ENCODE results near the gene LMX1A.

DNA sequence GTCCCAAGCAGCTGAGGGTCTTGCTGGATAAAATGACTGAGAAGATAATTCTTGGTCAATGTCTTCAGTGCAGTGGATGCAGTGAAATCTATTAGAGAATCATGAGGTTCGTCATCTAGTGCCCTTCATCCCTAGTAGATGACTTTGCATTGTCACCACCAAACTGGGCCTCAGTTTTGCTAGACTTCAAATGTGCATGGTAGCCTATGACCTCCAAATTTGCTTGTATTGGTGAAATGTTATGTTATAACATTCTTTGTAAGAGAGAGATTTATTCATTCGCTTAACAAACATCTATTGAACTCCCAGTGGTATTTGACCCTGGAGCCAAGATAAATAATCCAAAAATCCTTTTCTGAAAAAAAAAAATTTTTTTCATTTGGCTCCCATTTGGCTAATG, 183.8 kb downstream of the LMX1A start:
- TF ChIP-seq, protein P1, sequence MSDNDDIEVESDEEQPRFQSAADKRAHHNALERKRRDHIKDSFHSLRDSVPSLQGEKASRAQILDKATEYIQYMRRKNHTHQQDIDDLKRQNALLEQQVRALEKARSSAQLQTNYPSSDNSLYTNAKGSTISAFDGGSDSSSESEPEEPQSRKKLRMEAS (IDR thresholded peaks at IDR 0.05; ENCODE audit: low read depth, low read length) = no peak
- TF ChIP-seq, protein P2, sequence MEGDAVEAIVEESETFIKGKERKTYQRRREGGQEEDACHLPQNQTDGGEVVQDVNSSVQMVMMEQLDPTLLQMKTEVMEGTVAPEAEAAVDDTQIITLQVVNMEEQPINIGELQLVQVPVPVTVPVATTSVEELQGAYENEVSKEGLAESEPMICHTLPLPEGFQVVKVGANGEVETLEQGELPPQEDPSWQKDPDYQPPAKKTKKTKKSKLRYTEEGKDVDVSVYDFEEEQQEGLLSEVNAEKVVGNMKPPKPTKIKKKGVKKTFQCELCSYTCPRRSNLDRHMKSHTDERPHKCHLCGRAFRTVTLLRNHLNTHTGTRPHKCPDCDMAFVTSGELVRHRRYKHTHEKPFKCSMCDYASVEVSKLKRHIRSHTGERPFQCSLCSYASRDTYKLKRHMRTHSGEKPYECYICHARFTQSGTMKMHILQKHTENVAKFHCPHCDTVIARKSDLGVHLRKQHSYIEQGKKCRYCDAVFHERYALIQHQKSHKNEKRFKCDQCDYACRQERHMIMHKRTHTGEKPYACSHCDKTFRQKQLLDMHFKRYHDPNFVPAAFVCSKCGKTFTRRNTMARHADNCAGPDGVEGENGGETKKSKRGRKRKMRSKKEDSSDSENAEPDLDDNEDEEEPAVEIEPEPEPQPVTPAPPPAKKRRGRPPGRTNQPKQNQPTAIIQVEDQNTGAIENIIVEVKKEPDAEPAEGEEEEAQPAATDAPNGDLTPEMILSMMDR (IDR thresholded peaks at IDR 0.05; ENCODE audit: low read depth, low read length) = no peak
- TF ChIP-seq MYC (IDR thresholded peaks at IDR 0.05; ENCODE audit: low read depth, low read length) (no peak), POLR2A (IDR thresholded peaks at IDR 0.05; ENCODE audit: extremely low read depth, insufficient read length) (no peak)

Measured in NB4 (cell line).